ENCODE measurements around the gene CAPN14.

CAPN14 gene

DNA sequence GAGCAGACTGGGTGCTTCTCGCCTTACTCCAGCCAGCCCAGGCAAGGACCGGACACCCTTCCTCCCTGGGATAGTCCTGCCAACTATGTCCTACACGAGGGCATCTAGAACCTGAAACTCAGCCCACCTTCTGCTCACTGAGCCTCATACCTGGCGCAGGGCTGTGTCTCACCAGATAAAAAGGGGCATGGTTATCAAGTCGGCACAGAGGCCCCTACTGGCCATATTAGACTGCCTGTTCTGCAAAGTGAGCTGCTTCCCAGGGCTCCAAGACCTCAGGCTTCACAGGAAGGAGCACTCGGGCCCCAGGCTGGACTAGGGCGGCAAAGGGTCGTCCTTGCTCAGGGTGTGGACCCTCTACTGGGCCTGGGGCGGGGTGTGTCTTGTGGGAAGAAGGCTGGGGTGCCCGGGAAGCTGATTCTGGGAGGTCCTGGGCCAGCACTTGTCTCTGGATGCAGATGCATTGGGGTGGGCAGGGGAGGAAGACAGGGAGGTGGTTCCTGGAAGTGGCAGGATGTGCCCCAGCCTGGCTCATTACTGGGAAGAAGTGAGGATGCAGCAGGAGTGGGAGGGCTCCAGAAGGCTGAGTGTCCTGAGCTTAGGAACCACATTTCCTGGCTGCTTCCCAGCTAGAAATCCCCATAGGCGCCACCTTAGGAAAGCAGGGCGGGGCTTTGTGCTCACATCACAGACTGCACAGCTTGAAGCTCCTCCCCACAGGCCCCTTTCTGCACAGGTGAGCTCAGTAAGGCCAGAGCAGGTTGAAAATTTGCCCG, 36.2 kb upstream of the CAPN14 start:
- Histone ChIP-seq H3K4me1 (ENCODE audit: control insufficient read depth, low read depth, low read length) (peaks cover 7% of the 10 kb centered on the region), H3K36me3 (ENCODE audit: control insufficient read depth, low read depth, low read length) (no peaks in the 10 kb centered on the region), H3K27ac (ENCODE audit: low read length) (no peak overlapping the region), H3K4me3 (ENCODE audit: low read length) (no peak overlapping the region), H3K9ac (ENCODE audit: low read length) (no peak overlapping the region), H3K27me3 (ENCODE audit: control insufficient read depth, insufficient read depth, low read length) (no peaks in the 10 kb centered on the region), H3K9me3 (ENCODE audit: control insufficient read depth, low read depth, low read length) (no peaks in the 10 kb centered on the region)

DNA sequence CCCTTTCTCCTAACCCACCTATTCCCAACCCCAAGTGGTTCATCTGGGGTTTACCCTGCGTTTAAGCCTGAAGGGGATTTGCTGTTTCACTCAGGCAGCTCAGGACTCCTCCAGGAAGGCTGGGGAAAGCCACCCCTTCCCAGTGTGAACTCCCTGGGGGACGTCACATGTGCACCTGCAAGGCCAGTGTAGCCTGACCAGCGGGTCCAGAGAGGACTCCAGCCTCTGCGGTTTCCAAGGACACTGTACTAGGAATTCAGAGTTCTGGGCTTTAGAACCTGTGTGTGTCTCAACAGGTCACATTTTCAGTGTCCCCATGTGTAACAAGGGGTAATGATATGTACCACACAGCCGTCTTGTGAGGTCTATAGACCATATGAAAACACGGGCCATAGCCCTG, 34.5 kb upstream of the CAPN14 start:
- no peak overlapping the region for H3K9ac ChIP-seq (ENCODE audit: low read length)
- no peaks in the 10 kb centered on the region for H3K36me3 ChIP-seq (ENCODE audit: control insufficient read depth, low read depth, low read length)
- H3K27ac ChIP-seq (ENCODE audit: low read length): no peak overlapping the region
- no peaks in the 10 kb centered on the region for H3K27me3 ChIP-seq (ENCODE audit: control insufficient read depth, insufficient read depth, low read length)
- no peak overlapping the region for H3K4me3 ChIP-seq (ENCODE audit: low read length)
- no peaks in the 10 kb centered on the region for H3K4me1 ChIP-seq (ENCODE audit: control insufficient read depth, low read depth, low read length)
- no peaks in the 10 kb centered on the region for H3K9me3 ChIP-seq (ENCODE audit: control insufficient read depth, low read depth, low read length)

DNA sequence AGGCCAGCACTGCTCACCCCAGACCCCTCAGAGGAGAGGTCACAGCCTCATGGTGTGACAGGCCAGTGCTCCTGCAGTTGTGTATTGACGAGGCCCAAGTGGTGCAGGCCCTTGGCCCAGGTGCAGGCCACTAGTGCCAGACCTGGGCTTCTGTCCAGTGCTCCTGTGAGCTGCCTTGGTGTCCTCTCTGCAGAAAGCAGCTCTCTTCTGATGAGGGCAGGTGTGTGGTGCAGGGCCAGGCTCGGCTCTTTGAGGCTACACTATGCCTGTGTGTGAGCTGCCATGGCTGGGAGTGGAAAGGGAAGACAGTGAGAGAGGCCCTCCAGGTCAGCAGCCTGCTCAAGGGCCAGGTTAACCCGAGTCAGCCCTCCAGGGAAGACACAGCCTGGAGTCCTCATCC, 33.7 kb upstream of the CAPN14 start:
- Histone ChIP-seq H3K27me3 (ENCODE audit: control insufficient read depth, insufficient read depth, low read length) (no peaks in the 10 kb centered on the region), H3K9me3 (ENCODE audit: control insufficient read depth, low read depth, low read length) (no peaks in the 10 kb centered on the region), H3K9ac (ENCODE audit: low read length) (no peak overlapping the region), H3K4me3 (ENCODE audit: low read length) (no peak overlapping the region), H3K36me3 (ENCODE audit: control insufficient read depth, low read depth, low read length) (no peaks in the 10 kb centered on the region), H3K27ac (ENCODE audit: low read length) (no peak overlapping the region), H3K4me1 (ENCODE audit: control insufficient read depth, low read depth, low read length) (no peaks in the 10 kb centered on the region)

GRCh38 chr2:31249009-31249690, 31.8 kb upstream of the CAPN14 start:
- Histone ChIP-seq H3K36me3 (ENCODE audit: control insufficient read depth, low read depth, low read length) (no peaks in the 10 kb centered on the region), H3K9ac (ENCODE audit: low read length) (no peak overlapping the region), H3K27me3 (ENCODE audit: control insufficient read depth, insufficient read depth, low read length) (no peaks in the 10 kb centered on the region), H3K27ac (ENCODE audit: low read length) (no peak overlapping the region), H3K9me3 (ENCODE audit: control insufficient read depth, low read depth, low read length) (no peaks in the 10 kb centered on the region), H3K4me3 (ENCODE audit: low read length) (no peak overlapping the region), H3K4me1 (ENCODE audit: control insufficient read depth, low read depth, low read length) (no peaks in the 10 kb centered on the region)

GRCh38 chr2:31248139-31248538, 30.8 kb upstream of the CAPN14 start:
- no peaks in the 10 kb centered on the region for H3K36me3 ChIP-seq (ENCODE audit: control insufficient read depth, low read depth, low read length)
- no peak overlapping the region for H3K4me3 ChIP-seq (ENCODE audit: low read length)
- H3K9ac ChIP-seq (ENCODE audit: low read length): no peak overlapping the region
- no peaks in the 10 kb centered on the region for H3K27me3 ChIP-seq (ENCODE audit: control insufficient read depth, insufficient read depth, low read length)
- no peaks in the 10 kb centered on the region for H3K9me3 ChIP-seq (ENCODE audit: control insufficient read depth, low read depth, low read length)
- H3K4me1 ChIP-seq (ENCODE audit: control insufficient read depth, low read depth, low read length): no peaks in the 10 kb centered on the region
- no peak overlapping the region for H3K27ac ChIP-seq (ENCODE audit: low read length)

- Histone ChIP-seq H3K9ac (ENCODE audit: low read length) (no peak overlapping the region), H3K27me3 (ENCODE audit: control insufficient read depth, insufficient read depth, low read length) (no peaks in the 10 kb centered on the region), H3K36me3 (ENCODE audit: control insufficient read depth, low read depth, low read length) (no peaks in the 10 kb centered on the region), H3K4me1 (ENCODE audit: control insufficient read depth, low read depth, low read length) (no peaks in the 10 kb centered on the region), H3K27ac (ENCODE audit: low read length) (no peak overlapping the region), H3K4me3 (ENCODE audit: low read length) (no peak overlapping the region), H3K9me3 (ENCODE audit: control insufficient read depth, low read depth, low read length) (no peaks in the 10 kb centered on the region)
Measured at GRCh38 chr2:31247711-31248110, 30.4 kb upstream of the CAPN14 start.

DNA sequence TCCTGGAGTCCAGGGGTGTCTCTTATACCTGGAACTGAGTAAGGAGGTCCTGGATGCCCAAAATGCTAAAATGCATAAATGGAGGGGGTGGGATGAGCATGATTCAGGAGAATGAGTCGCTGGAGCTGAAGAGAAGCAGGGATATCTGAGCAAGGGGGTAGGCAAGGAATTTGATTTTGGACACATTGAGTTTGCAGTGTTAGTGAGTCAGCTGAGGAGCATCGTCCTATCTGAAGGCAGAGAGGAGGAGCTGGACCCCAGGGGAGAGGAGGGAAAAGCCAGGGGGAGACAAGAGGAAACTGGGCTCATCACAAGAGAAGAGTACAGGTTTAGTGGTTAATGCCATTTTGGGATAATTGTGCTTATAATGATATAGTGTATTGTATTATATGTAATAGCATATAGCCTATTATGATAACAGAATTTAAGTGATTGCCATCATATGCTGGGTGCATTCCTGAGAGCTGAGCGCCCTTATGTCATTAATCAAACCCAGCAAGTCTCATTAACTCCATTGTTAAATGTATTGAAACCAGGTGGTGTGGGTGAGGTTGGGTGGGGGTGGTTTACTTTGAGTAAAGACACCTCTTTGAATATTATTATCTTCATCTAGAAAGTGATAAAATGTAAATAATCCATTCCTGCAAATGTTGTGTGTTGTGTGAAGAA, 29.0 kb upstream of the CAPN14 start:
- Histone ChIP-seq H3K9ac (ENCODE audit: low read length) (no peak overlapping the region), H3K4me1 (ENCODE audit: control insufficient read depth, low read depth, low read length) (no peaks in the 10 kb centered on the region), H3K4me3 (ENCODE audit: low read length) (no peak overlapping the region), H3K27ac (ENCODE audit: low read length) (no peak overlapping the region), H3K9me3 (ENCODE audit: control insufficient read depth, low read depth, low read length) (no peaks in the 10 kb centered on the region), H3K27me3 (ENCODE audit: control insufficient read depth, insufficient read depth, low read length) (no peaks in the 10 kb centered on the region), H3K36me3 (ENCODE audit: control insufficient read depth, low read depth, low read length) (no peaks in the 10 kb centered on the region)

- Histone ChIP-seq H3K4me3 (ENCODE audit: low read length) (no peak overlapping the region), H3K27me3 (ENCODE audit: control insufficient read depth, insufficient read depth, low read length) (no peaks in the 10 kb centered on the region), H3K27ac (ENCODE audit: low read length) (no peak overlapping the region), H3K4me1 (ENCODE audit: control insufficient read depth, low read depth, low read length) (no peaks in the 10 kb centered on the region), H3K9me3 (ENCODE audit: control insufficient read depth, low read depth, low read length) (no peaks in the 10 kb centered on the region), H3K36me3 (ENCODE audit: control insufficient read depth, low read depth, low read length) (no peaks in the 10 kb centered on the region), H3K9ac (ENCODE audit: low read length) (no peak overlapping the region)
Measured at GRCh38 chr2:31244101-31244500, 26.8 kb upstream of the CAPN14 start.

DNA sequence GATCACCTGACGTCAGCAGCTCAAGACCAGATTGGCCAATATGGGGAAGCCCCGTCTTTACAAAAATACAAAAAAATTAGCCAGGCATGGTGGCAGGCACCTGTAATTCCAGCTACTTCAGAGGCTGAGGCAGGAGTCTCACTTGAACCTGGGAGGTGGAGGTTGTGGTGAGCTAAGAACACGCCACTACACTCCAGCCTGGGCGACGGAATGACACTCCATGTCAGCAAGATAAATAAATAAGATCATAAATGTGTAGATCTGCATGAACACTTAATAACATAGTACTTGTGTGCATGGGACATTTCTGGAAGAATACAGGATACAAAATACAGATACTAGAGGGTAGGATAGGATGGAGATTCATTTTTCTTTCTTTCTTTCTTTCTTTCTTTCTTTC, 25.7 kb upstream of the CAPN14 start:
- no peaks in the 10 kb centered on the region for H3K36me3 ChIP-seq (ENCODE audit: control insufficient read depth, low read depth, low read length)
- H3K27ac ChIP-seq (ENCODE audit: low read length): no peak overlapping the region
- no peaks in the 10 kb centered on the region for H3K4me1 ChIP-seq (ENCODE audit: control insufficient read depth, low read depth, low read length)
- no peaks in the 10 kb centered on the region for H3K9me3 ChIP-seq (ENCODE audit: control insufficient read depth, low read depth, low read length)
- H3K4me3 ChIP-seq (ENCODE audit: low read length): no peak overlapping the region
- no peaks in the 10 kb centered on the region for H3K27me3 ChIP-seq (ENCODE audit: control insufficient read depth, insufficient read depth, low read length)
- H3K9ac ChIP-seq (ENCODE audit: low read length): no peak overlapping the region

DNA sequence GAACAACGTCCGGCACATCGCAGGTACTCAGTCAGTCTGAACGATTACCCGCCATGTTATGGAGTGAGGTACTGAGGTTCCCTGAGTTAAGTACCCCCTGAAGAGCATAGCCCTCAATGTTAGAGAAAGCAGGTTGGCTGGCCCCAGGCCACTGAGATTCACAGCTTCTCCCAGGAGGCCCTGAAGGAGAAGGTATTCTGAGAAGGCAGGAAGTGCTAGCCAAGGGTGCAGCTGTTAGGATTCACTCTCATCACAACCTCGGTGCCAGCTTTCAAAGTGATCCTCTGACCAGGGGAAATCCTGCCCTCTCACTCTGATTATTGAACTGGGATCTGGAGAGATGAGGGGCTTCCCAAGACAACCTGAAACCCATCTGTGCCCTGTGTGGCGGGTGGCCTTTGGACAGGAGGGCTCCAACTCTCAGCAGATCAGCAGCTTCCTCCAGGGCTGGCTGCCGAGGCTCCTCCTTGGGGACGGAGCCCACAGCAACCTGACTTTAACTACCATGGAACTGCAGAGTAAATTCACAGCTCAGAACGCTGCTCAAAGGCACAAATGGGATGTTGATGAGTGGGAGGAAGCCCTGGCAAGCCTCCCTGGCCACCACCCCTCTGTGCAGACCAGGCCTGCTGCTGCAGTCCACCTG, 24.4 kb upstream of the CAPN14 start:
- Histone ChIP-seq H3K36me3 (ENCODE audit: control insufficient read depth, low read depth, low read length) (no peaks in the 10 kb centered on the region), H3K27ac (ENCODE audit: low read length) (no peak overlapping the region), H3K4me1 (ENCODE audit: control insufficient read depth, low read depth, low read length) (no peaks in the 10 kb centered on the region), H3K27me3 (ENCODE audit: control insufficient read depth, insufficient read depth, low read length) (no peaks in the 10 kb centered on the region), H3K9ac (ENCODE audit: low read length) (no peak overlapping the region), H3K4me3 (ENCODE audit: low read length) (no peak overlapping the region), H3K9me3 (ENCODE audit: control insufficient read depth, low read depth, low read length) (no peaks in the 10 kb centered on the region)

Measured in iPS-18a (cell line).